BJ (cell line): ENCODE results near the gene MMS19. TPM values are rescaled to one million over a fixed set of nuclear protein-coding genes. Genes with fewer than 3 reads are reported as not detected.
"Not testable (repeated sequence)": the region's sequence is repeated elsewhere in the genome, so short reads cannot be mapped to it uniquely, and the experiment has no call there.

Experiments
- CTCF ChIA-PET: fragments of 350-600 bp; formaldehyde crosslinking; extraction: SDS; loops from one replicate; lab custom pipeline; 2021; ENCODE audit warnings: antibody characterized with exemption, inconsistent platforms; lab: Yijun Ruan, JAX
- POLR2A ChIA-PET: fragments of 300-600 bp; sonication (Branson Sonifier 250); formaldehyde crosslinking; extraction: SDS; loops from one replicate; lab custom pipeline; 2021; ENCODE audit warnings: antibody characterized with exemption; lab: Charles Lee
- DNase-seq: peaks from one replicate; pipeline ENCODE4 v3.0.0-alpha.2; 2011; ENCODE audit warnings: low read depth
- H3K27me3 ChIP-seq: 2 replicates; pipeline ENCODE4 v1.6.0; 2011; ENCODE audit warnings: low read length; ENCODE audit not compliant: control insufficient read depth, insufficient read depth
- H3K36me3 ChIP-seq: 2 replicates; pipeline ENCODE4 v1.5.1; 2011; ENCODE audit warnings: low read length; ENCODE audit not compliant: control insufficient read depth, insufficient read depth
- H3K4me3 ChIP-seq: 2 replicates; pipeline ENCODE4 v1.5.1; 2011; ENCODE audit warnings: low read depth, mild to moderate bottlenecking, control low read depth, low read length
- CTCF ChIP-seq: IDR thresholded peaks from 2 replicates; pipeline ENCODE4 v1.5.1; 2011; ENCODE audit warnings: low read depth, mild to moderate bottlenecking, control low read depth, inconsistent platforms, low read length, moderate library complexity; ENCODE audit not compliant: insufficient read depth
- polyA plus RNA-seq: library from polyadenylated mRNA; depleted of rRNA; stranded (reverse); fragments of >200 nt; gene quantifications from 2 replicates; pipeline ENCODE4 v1.2.3, GENCODE V29; 2011

Gene MMS19
- polyA plus RNA-seq, 1 experiment: 97.5 TPM

- no peak for TF ChIP-seq CTCF
- no peak overlapping the region for H3K4me3 ChIP-seq
- ChIA-PET CTCF (interaction anchor here (1.1 to 3.1 kb wide), 5 partner anchors 11 to 80 kb away, joined by 3 to 43 read pairs (median 5); no protein-coding TSS in a partner anchor), POLR2A (interaction anchor here (1.2 kb wide), 1 partner anchor 34 kb away, joined by 7 read pairs; the partner anchor contains the start of gene UBTD1)
- H3K36me3 ChIP-seq: no peaks in the 10 kb centered on the region
- no peak for DNase-seq
- no peaks in the 10 kb centered on the region for H3K27me3 ChIP-seq
Measured at GRCh38 chr10:97532935-97533671, 34.9 kb upstream of the MMS19 start.

GRCh38 chr10:97531401-97531986 is 33.3 kb upstream of the MMS19 start:
- Histone ChIP-seq H3K27me3 (no peaks in the 10 kb centered on the region), H3K4me3 (no peak overlapping the region), H3K36me3 (no peaks in the 10 kb centered on the region)
- CTCF ChIA-PET: interaction anchor here (0.9 to 1.0 kb wide), 2 partner anchors 22 to 69 kb away, joined by 3 read pairs; no protein-coding TSS in a partner anchor
- TF ChIP-seq CTCF: no peak
- DNase-seq: no peak
- POLR2A ChIA-PET: no interaction called here

DNA sequence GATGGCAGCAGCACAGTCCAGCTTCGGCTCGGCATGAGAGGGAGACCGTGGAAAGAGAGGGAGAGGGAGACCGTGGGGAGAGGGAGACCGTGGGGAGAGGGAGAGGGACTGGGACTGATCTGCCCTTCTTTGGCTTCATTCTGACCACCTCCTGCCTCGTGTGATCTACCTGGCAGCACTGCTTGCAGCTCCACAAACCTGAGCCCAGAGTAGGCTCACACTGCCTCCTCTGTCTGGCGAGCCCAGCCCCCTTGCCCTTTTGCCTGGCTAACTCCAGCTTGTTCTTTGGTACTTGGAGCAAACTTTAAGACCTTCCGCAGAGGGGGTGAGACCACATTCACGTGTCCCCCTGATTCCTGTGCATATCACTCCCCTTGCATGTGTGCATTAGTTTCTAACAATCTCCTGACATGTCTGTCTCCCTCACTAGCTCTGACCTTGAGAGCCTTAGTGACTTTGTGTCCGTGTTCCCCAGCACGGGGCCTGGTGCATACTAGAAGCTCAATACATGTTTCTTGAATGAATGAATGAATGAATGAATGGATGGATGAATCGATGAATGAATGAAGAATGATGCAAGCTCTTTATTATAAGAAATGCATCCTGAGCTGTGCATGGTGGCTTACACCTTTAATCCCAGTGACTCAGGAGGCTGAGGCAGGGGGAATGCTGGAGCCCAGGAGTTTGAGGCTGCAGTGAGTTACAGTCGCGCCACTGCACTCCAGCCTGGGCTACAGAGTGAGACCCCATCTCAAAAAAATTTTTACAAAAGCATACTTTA is 31.7 kb upstream of the MMS19 start:
- H3K36me3 ChIP-seq: no peaks in the 10 kb centered on the region
- H3K4me3 ChIP-seq: no peak overlapping the region
- CTCF ChIA-PET: interaction anchor here (1.0 to 1.4 kb wide), 2 partner anchors 8 to 24 kb away, joined by 3 to 4 read pairs; no protein-coding TSS in a partner anchor
- H3K27me3 ChIP-seq: no peaks in the 10 kb centered on the region
- POLR2A ChIA-PET: interaction anchor here (0.9 kb wide), 1 partner anchor 10 kb away, joined by 3 read pairs; no protein-coding TSS in a partner anchor
- TF ChIP-seq CTCF: no peak
- no peak for DNase-seq

GRCh38 chr10:97528876-97529275 is 30.7 kb upstream of the MMS19 start:
- H3K36me3 ChIP-seq, H3K27me3 ChIP-seq, H3K4me3 ChIP-seq, CTCF ChIA-PET, DNase-seq, POLR2A ChIA-PET: not testable (repeated sequence)

- CTCF ChIA-PET: interaction anchor here (0.5 to 0.9 kb wide), 2 partner anchors 27 to 110 kb away, joined by 3 read pairs; no protein-coding TSS in a partner anchor
Measured at GRCh38 chr10:97525683-97526110, 27.5 kb upstream of the MMS19 start.

More at GRCh38 chr10:97525683-97526110, 27.5 kb upstream of the MMS19 start:
- POLR2A ChIA-PET: no interaction called here
- Histone ChIP-seq H3K27me3 (no peaks in the 10 kb centered on the region), H3K36me3 (no peaks in the 10 kb centered on the region), H3K4me3 (no peak overlapping the region)
- no peak for TF ChIP-seq CTCF
- DNase-seq: no peak
